PC-9 (cell line): ENCODE results near the gene TANC1. TPM values are rescaled to one million over a fixed set of nuclear protein-coding genes. Genes with fewer than 3 reads are reported as not detected.

Experiments used
- BruUV-seq: library from RNA; stranded (reverse); fragments of 400-500 nt; replicated peaks from 2 replicates; lab custom pipeline; 2021; lab: Mats Ljungman, UMichigan
- CTCF ChIA-PET: fragments of 300-600 bp; sonication (Branson Sonifier 250); formaldehyde crosslinking; loops from one replicate; lab custom pipeline; 2022; ENCODE audit warnings: antibody characterized with exemption; lab: Charles Lee
- POLR2A ChIA-PET: fragments of 300-600 bp; sonication (Branson Sonifier 250); formaldehyde crosslinking; loops from one replicate; lab custom pipeline; 2022; ENCODE audit warnings: antibody characterized with exemption; ENCODE audit not compliant: unreplicated experiment; lab: Charles Lee
- DNase-seq, 2 experiments: peaks; one replicate each; pipeline versions ENCODE4 v3.0.0 to v3.0.0-alpha.2; 2015 to 2022; ENCODE audit warnings: mixed read lengths in 1 of 2
- H2AFZ ChIP-seq: fragments of 200-600 bp; sonication (generic); 2 replicates; pipeline ENCODE4 v1.8.1; 2017; ENCODE audit warnings: antibody characterized with exemption
- H3F3A ChIP-seq: fragments of 200-600 bp; sonication (generic); 2 replicates; pipeline ENCODE4 v1.8.1; 2017; ENCODE audit warnings: antibody characterized with exemption, mild to moderate bottlenecking, low read depth; ENCODE audit not compliant: insufficient read depth
- H3K27ac ChIP-seq: fragments of 200-600 bp; sonication (generic); 2 replicates; pipeline ENCODE4 v1.6.1; 2016; ENCODE audit warnings: mixed run types
- H3K27me3 ChIP-seq: fragments of 200-600 bp; sonication (generic); 2 replicates; pipeline ENCODE4 v1.6.1; 2016; ENCODE audit warnings: low read depth, mixed run types; ENCODE audit not compliant: insufficient read depth
- H3K36me3 ChIP-seq: fragments of 200-600 bp; sonication (generic); 2 replicates; pipeline ENCODE4 v1.6.1; 2016; ENCODE audit warnings: low read depth, mixed run types
- H3K4me1 ChIP-seq: fragments of 200-600 bp; sonication (generic); replicated peaks from 2 replicates; pipeline ENCODE4 v1.6.1; 2016; ENCODE audit warnings: mixed run types; ENCODE audit not compliant: insufficient read depth
- H3K4me2 ChIP-seq: fragments of 200-600 bp; sonication (generic); 2 replicates; pipeline ENCODE4 v1.6.1; 2017; ENCODE audit warnings: mixed run types
- H3K4me3 ChIP-seq: fragments of 200-600 bp; sonication (generic); 2 replicates; pipeline ENCODE4 v1.6.1; 2016; ENCODE audit warnings: mixed run types
- H3K79me2 ChIP-seq: fragments of 200-600 bp; sonication (generic); 2 replicates; pipeline ENCODE4 v1.6.1; 2017; ENCODE audit warnings: low read depth, mixed run types
- H3K9me2 ChIP-seq: fragments of 200-600 bp; sonication (generic); 2 replicates; pipeline ENCODE4 v1.8.1; 2017; ENCODE audit warnings: mild to moderate bottlenecking; ENCODE audit not compliant: insufficient read depth
- H3K9me3 ChIP-seq: fragments of 200-600 bp; sonication (generic); 2 replicates; pipeline ENCODE4 v1.8.1; 2016; ENCODE audit warnings: low read depth; ENCODE audit not compliant: insufficient read depth
- H4K20me1 ChIP-seq: fragments of 200-600 bp; sonication (generic); 2 replicates; pipeline ENCODE4 v1.8.1; 2017; ENCODE audit not compliant: insufficient read depth
- EZH2 ChIP-seq: fragments of 200-600 bp; sonication (generic); IDR thresholded peaks from 2 replicates; pipeline ENCODE4 v1.8.0; 2017; ENCODE audit warnings: antibody characterized with exemption, low read depth
- intact Hi-C: fragments of 100-400 bp; cut with micrococcal nuclease; formaldehyde crosslinking; loops from one replicate; pipeline ENCODE4 v1.10.0; 2022; ENCODE audit not compliant: unreplicated experiment
- total RNA-seq: library from RNA; stranded (reverse); gene quantifications from 2 replicates; pipeline ENCODE4 v1.2.3, GENCODE V29; 2021
- TF ChIP-seq, protein P1 (sequence below): fragments of 200-600 bp; sonication (generic); conservative IDR thresholded peaks from 2 replicates; pipeline ENCODE4 v1.6.1; 2017; ENCODE audit warnings: mixed run types, antibody characterized with exemption, mild to moderate bottlenecking, moderate library complexity

The TANC1 gene
- total RNA-seq, 1 experiment from 2014 or later: 26.0 TPM

DNA sequence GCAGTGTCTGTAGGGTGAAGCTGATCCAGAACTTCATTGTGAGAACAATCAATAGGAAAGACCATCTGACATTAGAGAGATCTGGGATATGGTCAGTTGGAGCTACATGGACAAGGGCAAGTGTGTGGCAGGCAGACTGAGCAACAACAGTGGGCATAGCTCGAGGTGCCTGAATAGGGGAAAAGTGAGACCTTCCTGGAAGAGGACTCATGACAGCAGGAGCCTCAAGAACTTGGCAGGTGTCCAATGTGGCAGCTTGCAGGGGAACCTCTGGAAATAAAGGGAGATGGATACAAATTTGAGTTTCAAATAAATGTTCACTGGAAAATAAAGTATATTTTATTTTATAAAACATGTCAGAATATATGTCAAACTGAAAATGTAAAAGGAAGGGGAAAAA, 117.9 kb downstream of the TANC1 start:
- peaks cover 9% of the 10 kb centered on the region; the same call in 1 of the 2 replicates for H3K79me2 ChIP-seq
- POLR2A ChIA-PET: interaction anchor here (0.5 kb wide), 1 partner anchor 74 kb away, joined by 4 read pairs; no protein-coding TSS in a partner anchor
- no peak overlapping the region for H2AFZ ChIP-seq
- no peaks in the 10 kb centered on the region for H3F3A ChIP-seq
- no peaks in the 10 kb centered on the region for H3K36me3 ChIP-seq
- no peak for DNase-seq
- no peaks in the 10 kb centered on the region for H4K20me1 ChIP-seq
- H3K4me2 ChIP-seq: no peak overlapping the region
- CTCF ChIA-PET: no interaction called here
- H3K27me3 ChIP-seq: no peaks in the 10 kb centered on the region
- no TSS peak for BruUV-seq
- intact Hi-C loops: no loop called here
- no peak overlapping the region for H3K27ac ChIP-seq
- peaks cover 9% of the 10 kb centered on the region for H3K4me1 ChIP-seq
- no peaks in the 10 kb centered on the region for H3K9me3 ChIP-seq
- no peaks in the 10 kb centered on the region for H3K9me2 ChIP-seq
- no peak for TF ChIP-seq EZH2
- TF ChIP-seq, protein P1, sequence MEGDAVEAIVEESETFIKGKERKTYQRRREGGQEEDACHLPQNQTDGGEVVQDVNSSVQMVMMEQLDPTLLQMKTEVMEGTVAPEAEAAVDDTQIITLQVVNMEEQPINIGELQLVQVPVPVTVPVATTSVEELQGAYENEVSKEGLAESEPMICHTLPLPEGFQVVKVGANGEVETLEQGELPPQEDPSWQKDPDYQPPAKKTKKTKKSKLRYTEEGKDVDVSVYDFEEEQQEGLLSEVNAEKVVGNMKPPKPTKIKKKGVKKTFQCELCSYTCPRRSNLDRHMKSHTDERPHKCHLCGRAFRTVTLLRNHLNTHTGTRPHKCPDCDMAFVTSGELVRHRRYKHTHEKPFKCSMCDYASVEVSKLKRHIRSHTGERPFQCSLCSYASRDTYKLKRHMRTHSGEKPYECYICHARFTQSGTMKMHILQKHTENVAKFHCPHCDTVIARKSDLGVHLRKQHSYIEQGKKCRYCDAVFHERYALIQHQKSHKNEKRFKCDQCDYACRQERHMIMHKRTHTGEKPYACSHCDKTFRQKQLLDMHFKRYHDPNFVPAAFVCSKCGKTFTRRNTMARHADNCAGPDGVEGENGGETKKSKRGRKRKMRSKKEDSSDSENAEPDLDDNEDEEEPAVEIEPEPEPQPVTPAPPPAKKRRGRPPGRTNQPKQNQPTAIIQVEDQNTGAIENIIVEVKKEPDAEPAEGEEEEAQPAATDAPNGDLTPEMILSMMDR: no peak
- H3K4me3 ChIP-seq: no peak overlapping the region

DNA sequence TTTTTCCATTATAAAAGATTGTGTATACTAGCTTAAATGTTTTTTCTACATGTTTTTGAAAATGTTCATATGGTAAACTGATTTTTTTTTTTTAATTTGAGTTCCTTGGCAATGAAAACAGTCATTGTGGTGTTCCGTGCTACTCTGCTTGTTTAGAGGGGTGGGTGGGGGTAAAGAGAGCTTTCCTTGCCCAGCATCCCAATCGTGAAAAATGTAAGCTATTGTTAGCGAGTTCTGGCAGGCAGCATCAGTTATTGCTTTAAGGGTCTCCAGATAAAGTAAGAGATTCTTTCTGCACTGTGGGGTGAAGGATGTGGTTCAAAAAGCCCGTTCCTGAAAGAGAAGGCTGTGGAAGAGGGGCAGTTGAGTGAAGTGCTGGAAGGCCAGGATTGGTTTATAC, 118.4 kb downstream of the TANC1 start:
- DNase-seq: no peak
- peaks cover 12% of the 10 kb centered on the region; the same call in 1 of the 2 replicates for H3K79me2 ChIP-seq
- no peak overlapping the region for H2AFZ ChIP-seq
- no peaks in the 10 kb centered on the region for H4K20me1 ChIP-seq
- peaks cover 13% of the 10 kb centered on the region for H3K4me1 ChIP-seq
- H3K4me2 ChIP-seq: no peak overlapping the region
- no peaks in the 10 kb centered on the region for H3K36me3 ChIP-seq
- no peak for TF ChIP-seq EZH2
- TF ChIP-seq, protein P1: no peak
- H3F3A ChIP-seq: peaks cover 4% of the 10 kb centered on the region; the same call in 1 of the 2 replicates
- no peaks in the 10 kb centered on the region for H3K9me3 ChIP-seq
- no peaks in the 10 kb centered on the region for H3K27me3 ChIP-seq
- CTCF ChIA-PET: no interaction called here
- POLR2A ChIA-PET: no interaction called here
- no peaks in the 10 kb centered on the region for H3K9me2 ChIP-seq
- no peak overlapping the region for H3K4me3 ChIP-seq
- intact Hi-C loops: no loop called here
- no peak overlapping the region for H3K27ac ChIP-seq
- no TSS peak for BruUV-seq

DNA sequence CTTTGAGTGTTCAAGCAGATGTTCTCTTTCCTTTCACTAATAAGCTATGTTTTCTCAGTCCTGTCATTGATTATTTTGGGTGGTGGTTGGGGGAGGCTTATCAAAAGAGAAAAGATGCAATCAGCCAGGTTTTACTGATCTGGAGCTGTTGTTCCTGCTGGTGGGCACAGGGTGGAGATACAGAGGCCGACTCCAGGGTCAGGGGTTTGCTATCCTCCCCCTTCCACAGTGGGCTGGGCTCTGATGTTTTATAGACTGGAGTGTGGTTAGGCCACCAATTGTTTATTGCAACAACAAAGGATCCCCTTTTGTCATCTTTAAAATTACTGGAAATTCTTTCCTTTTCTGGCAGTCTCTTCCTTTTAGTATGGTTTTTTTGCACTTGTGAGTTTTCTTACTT, 120.5 kb downstream of the TANC1 start:
- intact Hi-C loops: no loop called here
- Histone ChIP-seq H3K9me2 (no peaks in the 10 kb centered on the region), H3K4me3 (no peak overlapping the region), H3K4me2 (no peak overlapping the region), H3K4me1 (peaks cover 15% of the 10 kb centered on the region), H3K36me3 (no peaks in the 10 kb centered on the region), H2AFZ (no peak overlapping the region), H3K79me2 (peaks cover 16% of the 10 kb centered on the region; the same call in 1 of the 2 replicates), H3K27me3 (no peaks in the 10 kb centered on the region), H3K9me3 (no peaks in the 10 kb centered on the region), H3F3A (peaks cover 4% of the 10 kb centered on the region; the same call in 1 of the 2 replicates), H4K20me1 (no peaks in the 10 kb centered on the region), H3K27ac (no peak overlapping the region)
- no peak for TF ChIP-seq EZH2
- TF ChIP-seq, protein P1: no peak
- no peak for DNase-seq
- POLR2A ChIA-PET: no interaction called here
- CTCF ChIA-PET: no interaction called here
- BruUV-seq: no TSS peak
